Kidney tubule cell (primary cell): ENCODE results near the gene SLC35D1.
"Not testable (repeated sequence)": the region's sequence is repeated elsewhere in the genome, so short reads cannot be mapped to it uniquely, and the experiment has no call there.

Experiments used
- DNase-seq: peaks from one replicate; pipeline ENCODE4 v3.0.0-alpha.2; 2018; ENCODE audit warnings: low spot score

SLC35D1 gene

DNA sequence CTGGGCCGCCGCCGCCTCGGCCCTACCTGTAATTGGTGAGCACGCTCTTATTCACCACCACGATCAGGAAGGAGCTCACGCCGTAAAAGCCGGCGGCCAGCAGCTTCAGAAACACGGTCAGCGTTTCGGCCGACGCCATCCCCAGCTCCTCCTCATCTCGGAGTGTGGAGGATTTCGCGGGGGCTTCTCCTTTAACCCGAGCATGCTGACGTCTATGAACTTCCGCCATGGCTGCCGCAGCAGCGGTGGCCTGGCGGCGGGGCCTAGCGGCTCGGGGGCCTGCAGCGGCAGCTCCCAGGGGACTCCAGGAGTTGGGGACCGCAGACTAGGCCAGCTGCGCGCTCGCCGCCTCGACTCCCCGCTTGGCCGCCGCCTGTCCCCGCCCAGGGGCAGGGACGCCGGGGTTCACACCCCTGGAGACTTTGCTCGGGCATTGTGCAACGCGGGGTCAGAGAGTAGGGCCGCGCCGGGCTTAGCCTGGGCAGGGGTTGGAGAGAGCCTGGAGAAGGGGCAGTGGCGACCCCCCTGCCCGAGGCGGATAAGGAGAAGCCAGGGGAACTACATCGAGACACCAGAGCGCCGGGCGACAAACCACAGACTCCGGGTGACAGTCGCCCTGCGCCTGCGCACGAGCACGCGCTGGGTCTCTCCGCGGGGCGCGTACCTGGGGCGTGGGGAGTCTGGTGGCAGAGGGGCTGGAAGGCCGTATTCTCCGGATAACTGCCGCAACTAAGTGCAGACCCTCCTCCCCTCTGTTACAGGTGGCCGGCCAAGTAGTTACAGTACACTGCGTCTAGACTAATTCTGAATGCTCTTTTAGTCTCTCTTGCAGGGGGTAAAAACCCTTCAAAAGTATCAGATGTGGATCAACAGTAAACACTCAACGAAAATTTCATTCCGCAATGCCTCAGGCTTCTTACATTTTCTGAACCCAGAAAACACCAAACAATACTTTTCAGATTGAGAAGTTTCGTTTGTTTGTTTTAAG lies at the start of gene SLC35D1:
Gene SLC35D1 (minus strand): TSS at position 364 of the 988 bp plus-strand sequence. CDS start 135 bp downstream, at position 229.
- peak; percentile 73 for DNase-seq

DNA sequence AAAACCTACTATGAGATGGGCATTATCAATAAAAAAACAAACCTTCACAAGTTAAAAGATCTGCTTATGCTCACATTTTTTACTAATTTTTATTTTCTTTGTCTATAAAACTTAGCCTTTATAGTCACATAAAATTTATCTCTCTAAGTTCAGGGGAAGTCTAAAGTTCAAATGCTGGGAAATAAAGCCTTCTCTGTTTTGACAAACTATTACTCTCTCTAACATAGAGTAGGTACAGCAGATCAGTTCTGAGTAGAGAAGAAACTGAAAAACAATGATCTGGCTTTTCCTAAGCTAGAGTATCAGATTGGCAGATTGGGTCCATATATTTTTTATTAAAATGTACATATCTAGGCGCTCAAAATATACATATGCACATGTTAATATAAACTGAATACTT lies 49.6 kb upstream of the SLC35D1 start:
- no peak for DNase-seq

DNA sequence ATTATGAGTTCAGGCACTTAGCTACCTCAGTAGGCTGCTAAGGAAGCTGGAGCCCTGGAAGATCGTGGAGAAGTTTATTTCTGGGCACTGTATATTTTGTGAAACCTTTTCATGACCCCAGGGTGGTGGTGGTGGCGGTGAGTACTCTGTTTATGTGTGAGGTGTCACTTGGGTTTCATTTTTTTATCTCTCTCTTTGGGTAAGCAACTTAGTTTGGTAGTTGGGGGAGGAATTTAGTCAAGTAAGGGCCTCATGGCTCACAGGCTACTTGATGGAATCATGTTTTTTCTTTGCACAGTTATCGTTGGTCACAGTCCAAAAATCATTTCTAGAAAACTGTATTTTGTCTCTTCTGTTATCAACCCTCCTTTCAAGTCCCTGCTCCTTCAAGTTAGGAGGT lies 46.9 kb upstream of the SLC35D1 start:
- no peak for DNase-seq

DNA sequence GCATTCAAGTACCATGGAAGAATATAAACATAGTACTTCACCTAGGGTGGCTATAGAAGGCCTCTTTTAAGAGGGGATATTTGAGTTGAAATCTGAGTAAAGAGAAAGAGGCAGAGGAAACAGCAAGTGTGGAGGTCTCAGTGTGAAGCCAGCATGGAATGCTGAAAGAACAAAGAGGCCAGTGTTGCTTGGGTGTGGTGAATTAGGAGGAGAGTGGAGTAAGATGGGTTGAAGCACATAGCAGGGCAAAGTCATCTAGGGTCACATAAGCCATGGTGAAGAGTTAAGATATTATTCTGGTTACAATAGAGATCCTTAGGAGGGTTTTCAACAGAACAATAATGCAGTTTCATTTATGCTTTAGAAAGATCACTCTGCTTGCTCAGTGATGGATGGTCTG lies 43.4 kb upstream of the SLC35D1 start:
- no peak for DNase-seq

DNA sequence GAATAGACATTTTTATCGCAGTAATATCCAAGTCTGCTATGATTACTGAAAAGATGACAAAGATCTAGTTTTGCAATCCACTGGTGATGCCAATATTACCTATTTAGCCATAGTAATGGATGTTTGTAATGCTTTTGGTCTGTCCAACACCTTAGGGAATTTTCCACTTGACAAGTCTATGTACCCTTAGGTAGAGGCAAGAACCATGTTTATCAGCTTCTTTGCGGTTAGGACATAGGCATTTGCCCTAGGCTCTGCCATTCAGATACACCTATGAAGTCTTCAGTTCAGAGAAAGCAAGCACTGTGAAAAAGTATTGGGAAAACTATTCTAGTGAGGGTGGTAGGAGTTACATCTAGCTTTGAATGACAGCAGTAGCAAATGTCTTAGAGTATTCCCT lies 40.2 kb upstream of the SLC35D1 start:
- no peak for DNase-seq

DNA sequence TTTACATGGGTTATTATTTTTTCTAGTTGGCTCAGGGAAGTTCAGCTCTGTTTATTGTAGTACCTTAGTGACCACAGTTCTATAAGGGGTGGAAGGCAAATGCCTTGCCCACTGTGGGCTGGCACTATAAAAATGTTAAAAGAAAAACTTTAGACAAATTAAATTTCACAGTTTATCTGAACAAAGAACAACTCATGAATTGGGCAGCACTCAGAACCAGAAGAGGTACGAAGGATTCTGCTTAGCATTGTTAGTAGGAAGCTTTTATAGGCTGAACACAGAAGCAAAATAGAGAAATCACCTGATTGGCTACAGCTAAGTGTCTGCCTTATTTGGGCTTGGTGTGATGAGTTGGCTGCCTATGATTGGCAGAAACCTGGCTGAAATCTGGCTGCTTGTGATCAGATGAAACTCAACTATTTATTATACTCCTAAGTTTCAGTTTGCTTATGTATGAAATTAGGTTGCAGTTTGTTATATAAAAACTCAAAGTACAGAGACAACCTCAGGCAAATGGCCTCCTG lies 35.8 kb upstream of the SLC35D1 start:
- DNase-seq = no peak

DNA sequence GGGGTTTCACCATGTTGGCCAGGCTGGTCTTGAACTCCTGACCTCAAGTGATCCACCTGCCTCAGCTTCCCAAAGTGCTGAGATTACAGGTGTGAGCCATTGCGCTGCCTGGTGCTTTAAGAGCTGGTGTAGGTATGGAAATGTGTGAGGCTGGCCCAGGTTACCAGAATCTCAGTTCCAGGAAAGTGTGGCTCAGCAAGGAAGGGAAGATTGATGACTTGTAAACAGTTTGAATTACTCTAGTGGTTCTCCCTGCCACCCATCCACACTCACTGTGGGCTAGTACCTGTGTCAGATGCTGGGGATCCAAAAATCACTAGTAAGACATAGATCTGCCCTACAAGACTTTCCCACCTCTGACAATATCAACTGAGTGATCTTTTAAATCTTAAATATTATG lies 34.5 kb upstream of the SLC35D1 start:
- no peak for DNase-seq

DNA sequence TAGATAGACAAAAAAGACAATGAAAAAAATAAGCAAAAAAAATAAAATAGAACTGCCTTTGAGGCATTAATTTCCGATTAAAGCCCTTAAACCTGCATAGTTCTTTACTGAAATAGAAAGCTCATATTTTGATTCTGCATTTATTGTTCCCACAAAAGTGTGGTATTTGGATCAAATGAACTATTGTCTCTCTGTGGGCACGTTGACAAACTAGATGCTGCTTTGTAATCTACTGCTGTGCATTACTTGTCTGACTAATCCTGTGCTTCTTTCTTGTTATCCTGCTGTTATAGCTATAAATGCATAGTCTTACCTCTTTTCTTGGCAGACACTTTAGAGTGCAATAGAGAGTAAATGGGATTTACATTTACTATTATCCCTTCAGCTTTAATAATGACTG lies 31.4 kb upstream of the SLC35D1 start:
- no peak for DNase-seq

DNA sequence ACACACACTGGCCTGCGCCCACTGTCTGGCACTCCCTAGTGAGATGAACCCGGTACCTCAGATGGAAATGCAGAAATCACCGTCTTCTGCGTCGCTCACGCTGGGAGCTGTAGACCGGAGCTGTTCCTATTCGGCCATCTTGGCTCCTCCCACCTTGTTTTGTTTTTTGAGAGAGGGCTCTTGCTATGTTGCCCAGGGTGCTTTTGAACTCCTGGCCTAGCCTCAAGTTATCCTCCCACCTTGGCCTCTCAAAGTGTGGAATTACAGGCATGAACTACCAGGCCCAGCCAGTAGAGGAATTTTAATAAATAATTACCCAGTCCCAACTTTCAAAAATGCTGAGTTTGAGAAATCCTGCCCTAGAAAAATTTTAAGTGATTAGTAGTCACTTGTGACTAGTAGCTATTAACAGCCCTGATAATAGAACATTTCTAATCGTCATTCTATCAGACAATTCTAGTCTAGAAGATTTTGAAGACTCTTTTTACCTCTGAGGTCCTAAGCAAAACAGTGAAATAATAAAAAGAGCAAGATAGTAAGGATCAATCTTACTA lies 30.9 kb upstream of the SLC35D1 start:
- DNase-seq = no peak

DNA sequence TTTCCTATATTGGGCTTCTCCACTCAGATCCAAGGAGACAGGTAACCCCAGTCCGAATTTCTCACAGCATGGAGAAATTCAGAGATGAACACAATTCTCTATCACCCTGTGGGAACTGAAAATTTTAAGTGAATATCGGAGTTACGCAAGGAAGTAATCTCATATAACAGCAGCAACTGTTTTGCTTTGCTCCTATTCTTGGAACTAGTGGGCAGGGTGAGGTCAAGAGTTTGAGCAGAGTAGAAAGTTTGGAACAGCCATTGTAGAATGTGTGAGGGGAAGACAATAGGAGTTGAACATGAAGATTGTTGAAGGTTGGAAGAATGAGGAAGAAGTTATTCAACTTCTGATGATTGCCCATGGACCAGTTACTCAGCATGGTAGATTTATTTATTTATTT lies 24.3 kb upstream of the SLC35D1 start:
- peak; percentile 26 for DNase-seq

DNA sequence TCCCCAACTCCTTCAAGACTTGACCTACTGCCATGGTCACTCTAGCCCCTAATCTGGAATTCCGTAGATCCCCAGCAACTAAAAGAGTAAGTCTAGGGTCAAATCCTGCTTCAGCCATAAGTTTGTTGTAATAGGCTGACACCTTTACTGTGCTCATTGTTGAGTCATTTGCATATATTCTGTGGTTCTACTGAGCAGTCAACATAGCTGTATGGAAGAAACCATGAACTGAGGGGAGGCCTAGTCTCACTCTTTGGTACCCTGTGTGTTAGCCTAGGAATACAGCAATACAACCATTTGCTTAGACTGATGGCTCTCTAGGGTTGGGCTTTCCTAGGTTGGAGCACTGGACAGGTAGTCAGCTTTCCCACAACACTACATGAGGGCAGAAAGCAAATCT lies 23.6 kb upstream of the SLC35D1 start:
- no peak for DNase-seq

DNA sequence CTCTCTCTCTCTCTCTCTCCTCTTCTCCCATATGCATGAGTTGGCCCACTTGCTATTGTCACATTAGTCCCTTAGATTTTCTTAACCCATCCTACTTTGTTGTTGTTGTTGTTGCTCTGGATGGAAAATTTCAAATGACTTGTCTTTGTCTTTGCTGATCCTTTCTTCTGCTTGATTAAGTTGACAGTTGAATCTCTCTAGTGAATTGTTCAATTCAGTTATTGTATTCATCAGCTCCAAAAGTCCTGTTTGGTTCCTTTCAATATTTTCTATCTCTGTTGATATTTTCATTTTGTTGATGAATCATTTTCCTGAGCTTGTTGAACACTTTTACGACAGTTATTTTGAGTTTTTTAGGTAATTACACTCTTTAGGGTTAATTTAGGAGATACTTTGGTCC lies 18.8 kb upstream of the SLC35D1 start:
- DNase-seq = no peak

DNA sequence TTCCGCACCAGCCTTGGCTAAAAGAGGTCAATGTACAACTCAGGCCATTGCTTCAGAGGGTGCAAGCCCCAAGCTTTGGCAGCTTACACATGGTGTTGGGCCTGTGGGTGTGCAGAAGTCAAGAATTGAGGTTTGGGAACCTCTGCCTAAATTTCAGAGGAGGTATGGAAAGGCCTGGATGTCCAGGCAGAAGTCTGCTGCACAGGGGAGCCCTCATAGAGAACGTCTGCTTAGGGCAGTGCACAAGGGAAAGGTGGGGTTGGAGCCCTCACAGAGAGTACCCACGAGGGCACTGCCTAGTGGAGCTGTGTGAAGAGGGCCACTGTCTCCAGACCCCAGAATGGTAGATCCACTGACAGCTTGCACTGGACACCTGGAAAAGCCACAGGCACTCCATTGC lies 13.7 kb upstream of the SLC35D1 start:
- DNase-seq = not testable (repeated sequence)

DNA sequence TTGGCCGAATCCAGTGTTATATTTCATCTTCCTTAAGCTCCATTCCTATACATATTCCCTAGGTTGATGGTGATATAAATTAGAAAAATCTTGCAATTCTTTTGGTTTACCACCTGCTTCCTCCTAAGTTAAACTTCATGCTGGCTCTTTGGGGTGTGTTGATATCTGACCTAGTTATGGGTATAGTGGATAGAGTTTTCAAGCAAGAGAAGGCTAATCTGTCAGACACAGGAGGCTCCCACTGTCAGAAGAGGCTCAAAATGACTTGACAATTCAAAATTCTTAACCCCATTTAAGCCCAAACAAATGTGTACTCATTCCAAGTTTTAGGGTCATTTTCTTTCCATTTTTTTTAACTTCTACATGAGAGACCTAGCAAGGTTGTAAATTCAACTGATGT lies 8.5 kb upstream of the SLC35D1 start:
- DNase-seq = no peak

DNA sequence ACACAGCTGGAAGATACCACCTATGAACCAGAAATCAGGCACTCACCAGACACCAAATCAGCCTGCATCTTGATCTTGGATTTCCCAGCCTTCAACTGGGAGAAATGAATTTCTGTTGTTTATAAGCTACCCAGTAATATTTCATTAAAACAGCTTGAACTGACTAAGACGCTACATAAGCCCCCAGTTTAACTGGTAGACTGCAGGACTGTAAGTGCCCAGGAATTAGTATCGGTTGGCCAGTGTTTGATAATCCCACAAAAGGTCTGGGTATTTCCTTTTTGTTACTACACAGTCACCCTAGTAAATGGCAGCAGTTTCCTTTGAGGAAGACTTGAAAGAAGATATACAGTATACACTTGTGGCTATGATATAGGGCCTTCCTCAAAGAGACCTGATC lies 7.3 kb upstream of the SLC35D1 start:
- DNase-seq = no peak

DNA sequence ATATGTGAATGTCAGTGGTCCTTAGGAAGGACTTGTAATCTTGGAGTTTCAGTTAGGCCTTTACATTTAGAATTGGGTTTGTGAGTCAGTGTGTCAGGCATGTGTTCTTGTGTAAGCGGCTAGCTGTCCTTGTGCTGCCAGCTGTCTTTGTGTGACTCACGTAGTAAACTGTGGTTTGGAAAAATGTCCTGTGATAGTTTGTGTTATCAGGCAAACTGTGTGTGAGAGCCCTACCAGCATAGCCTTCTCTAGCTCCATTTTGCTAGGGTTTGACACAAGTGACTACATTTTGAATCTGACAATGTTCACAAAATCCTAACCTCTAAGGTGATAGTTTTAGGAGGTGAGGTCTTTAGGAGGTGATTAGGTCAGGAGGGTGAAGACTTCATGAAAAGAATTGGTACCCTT lies 6.9 kb upstream of the SLC35D1 start:
- peak; percentile 93 for DNase-seq

DNA sequence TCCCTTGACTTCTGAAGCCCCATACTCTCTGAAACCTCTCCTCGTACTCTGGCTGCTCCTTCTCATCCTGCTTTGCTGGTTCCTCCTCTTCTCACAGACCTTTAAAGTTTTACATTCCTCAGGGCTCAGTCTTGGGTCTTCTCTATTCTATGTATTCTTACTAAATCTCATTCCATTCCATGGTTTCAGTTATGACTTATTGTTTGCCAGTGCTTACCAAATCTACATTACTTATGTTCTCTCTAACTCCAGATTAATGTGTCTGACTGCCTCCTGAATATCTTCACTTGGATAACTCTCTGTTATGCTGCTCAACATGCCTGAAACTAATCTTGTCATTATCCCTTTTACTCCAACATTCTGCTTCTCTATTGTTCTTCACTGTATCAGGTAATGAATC lies 5.4 kb upstream of the SLC35D1 start:
- DNase-seq = peak; percentile 38

DNA sequence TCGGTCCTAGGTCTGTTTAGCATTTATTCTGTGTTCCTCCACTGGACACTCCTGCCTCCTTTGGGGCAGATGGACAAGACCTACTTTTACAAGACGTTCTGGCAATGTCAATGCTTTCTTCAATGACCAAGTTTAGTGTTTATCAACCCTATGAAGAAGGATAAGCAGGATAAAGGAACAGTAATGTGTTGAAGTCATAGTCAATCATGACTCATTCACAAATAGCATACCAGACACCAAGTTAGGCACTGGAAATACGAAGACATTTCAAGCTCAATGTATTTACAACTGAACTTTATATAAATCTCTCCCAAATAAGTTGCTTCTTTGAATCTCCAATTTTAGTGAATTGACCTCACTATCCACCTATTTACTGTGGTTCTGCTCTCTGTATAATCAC lies 4.8 kb upstream of the SLC35D1 start:
- peak; percentile 25 for DNase-seq

DNA sequence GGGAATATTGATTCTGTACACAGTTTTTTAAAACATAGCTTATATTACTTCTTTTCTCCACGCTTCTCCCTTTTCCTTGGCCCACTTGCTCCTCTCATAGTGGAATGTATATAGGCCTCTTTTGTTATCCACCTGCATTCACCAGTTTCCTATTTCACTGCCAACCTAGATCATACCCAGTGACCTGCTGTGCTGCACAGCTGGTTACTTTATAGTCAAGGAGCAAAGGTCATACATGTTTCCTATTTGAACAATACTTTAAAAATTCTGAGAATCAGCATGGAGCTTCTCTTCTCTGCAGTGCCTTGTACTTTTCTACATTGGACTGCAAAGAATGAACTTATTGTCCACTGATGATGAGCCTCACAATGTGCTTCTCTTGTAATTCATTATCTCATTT lies 4.3 kb upstream of the SLC35D1 start:
- DNase-seq = no peak

DNA sequence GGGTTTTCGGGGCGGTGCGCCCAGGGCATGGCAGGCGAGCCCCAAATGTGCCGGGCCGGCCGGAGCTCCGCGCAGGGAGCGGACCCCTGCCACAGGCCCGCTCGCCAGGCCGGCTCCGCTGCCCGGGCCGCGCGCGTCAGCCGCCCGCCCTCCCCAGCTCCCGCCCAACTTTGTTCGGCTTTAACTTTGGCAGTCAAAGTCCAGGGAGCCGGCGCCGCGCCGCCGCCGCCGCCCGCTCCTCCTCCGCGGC lies 488 bp downstream of the SLC35D1 start:
- no peak for DNase-seq

DNA sequence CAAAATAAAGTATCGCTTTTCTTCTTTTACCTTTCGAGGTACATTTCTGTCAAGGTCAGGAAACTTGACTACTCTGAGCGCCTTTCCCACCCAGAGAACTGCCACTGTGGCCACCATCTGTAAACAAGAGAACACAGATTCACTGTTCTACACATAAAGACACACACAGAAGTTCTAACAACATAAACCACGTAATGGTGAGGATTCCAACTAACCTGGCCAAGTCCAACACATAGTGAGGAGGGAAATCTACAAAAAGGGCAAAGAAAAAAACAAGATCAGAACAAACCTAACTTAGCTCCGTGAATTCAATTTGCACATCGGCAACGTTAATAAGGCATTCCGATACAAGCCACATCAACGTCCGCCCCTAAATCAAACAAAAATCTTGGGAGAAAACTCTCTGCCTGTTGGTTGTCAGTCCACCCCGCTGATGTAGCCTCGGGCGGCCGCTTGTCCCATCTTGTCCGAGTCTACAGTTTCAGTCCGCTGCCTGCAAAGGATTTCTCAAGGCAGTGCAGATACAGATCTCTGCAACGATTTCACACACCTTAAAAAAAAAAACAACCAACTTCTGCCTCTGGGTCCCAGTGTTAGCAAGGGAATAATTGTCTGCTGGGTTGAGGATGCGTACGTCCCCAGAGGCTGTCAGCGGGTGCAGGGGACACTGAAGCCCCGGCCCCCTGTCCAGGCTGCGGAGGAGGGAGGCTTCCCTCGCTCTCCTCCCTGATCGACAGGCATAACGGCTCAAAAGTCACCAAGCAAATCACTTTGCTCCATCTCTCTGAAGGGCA lies 1.0 kb downstream of the SLC35D1 start:
- peak; percentile 53 for DNase-seq

DNA sequence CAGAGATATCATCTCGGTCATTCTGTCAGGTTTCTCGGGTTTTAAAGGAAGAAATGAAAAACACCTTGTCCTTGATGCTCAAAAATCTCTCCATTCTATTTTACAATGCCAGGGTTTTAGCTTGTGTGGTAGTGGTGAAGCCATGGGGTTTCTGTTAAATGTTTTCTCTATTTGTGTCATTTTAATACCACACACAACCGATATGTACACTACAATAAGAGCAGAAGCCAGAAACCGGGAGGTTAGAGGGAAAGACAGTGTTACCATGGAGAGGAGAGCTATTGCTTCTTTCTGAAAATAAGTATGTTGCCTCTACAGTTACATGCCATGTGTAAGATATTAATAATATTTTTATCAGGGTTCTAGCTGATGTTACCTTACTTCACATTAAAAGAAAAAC lies 2.8 kb downstream of the SLC35D1 start:
- no peak for DNase-seq
